SK-N-MC (cell line): ENCODE measurements around the gene AVEN.

Experiments used
- EZH2 ChIP-seq: fragments of 200-600 bp; sonication (generic); IDR thresholded peaks from one replicate; pipeline ENCODE4 v1.6.1; 2017; ENCODE audit warnings: antibody characterized with exemption
- POLR2AphosphoS5 ChIP-seq: IDR thresholded peaks from 2 replicates; pipeline ENCODE4 v1.6.1; 2012; ENCODE audit warnings: mild to moderate bottlenecking, low read depth, low read length, borderline replicate concordance

GRCh38 chr15:34056911-34057310, 17.9 kb upstream of the AVEN start:
- TF ChIP-seq POLR2AphosphoS5, result no peak
- no peak for TF ChIP-seq EZH2
